ENCODE measurements around the gene MPRIP.

The MPRIP gene

DNA sequence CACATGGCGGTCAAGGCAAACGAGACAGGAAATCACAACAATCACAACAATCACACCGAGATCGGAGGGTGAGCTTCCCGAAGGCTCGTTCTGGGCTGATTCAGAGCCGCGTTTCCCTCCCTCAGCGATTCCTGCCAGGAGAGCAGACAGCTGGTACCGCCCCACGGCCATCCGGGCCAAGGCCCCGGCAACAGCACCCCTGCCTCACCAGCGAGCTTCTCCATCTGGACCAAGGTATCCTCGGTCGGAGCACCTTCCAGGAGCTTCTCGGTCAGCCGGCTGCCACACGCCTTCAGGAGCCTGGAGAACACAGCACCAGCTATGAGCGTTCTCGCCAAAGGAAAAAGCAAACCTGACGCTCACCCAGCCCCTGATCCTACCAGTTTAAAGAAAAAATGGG is 179.1 kb downstream of the MPRIP start:
- DNase-seq, result no peak

DNA sequence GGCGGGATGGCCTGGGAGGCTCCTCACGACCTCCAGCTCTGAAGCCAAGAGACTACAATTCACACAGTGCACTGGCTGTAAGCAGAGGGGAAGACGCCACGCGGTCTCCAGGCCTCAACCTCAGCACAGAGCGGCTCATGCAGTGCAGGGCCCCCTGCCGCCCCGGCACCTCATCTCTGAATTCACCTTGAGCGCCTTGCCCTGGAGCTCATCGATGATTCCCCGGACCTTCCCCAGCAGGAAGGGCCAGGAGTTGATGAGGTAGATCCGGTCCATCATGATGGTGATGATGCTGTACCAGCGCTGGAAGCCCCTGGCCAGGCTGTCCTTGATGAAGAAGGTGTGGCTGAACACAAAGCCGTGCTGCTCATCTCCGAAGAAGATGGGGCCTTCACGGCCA is 181.5 kb downstream of the MPRIP start:
- DNase-seq, result no peak

DNA sequence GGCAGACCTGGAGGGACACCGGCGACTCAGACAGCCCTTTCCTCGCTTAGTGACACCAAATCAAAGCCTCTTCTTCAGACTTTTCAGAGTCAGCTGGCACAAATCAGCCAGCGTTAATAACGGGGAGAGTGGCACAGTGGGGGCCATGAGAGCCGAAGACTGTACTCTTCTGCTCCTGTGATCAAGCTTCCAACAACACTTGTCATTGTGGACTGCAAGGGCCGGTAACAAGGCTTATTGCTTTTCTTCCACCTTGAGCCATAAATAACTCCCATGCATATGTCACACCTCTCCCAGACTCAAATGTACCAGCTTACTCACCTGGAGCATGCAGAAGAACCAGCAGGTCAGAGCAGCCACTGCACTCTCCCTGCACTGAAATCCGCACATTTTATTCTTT is 181.9 kb downstream of the MPRIP start:
- DNase-seq, result no peak

GRCh38 chr17:17225901-17226300 is 183.6 kb downstream of the MPRIP start:
- no peak for DNase-seq

GRCh38 chr17:17226451-17227265 is 184.4 kb downstream of the MPRIP start:
- no peak for DNase-seq

- DNase-seq, result no peak
Observed at GRCh38 chr17:17227608-17228520, 185.6 kb downstream of the MPRIP start.

DNA sequence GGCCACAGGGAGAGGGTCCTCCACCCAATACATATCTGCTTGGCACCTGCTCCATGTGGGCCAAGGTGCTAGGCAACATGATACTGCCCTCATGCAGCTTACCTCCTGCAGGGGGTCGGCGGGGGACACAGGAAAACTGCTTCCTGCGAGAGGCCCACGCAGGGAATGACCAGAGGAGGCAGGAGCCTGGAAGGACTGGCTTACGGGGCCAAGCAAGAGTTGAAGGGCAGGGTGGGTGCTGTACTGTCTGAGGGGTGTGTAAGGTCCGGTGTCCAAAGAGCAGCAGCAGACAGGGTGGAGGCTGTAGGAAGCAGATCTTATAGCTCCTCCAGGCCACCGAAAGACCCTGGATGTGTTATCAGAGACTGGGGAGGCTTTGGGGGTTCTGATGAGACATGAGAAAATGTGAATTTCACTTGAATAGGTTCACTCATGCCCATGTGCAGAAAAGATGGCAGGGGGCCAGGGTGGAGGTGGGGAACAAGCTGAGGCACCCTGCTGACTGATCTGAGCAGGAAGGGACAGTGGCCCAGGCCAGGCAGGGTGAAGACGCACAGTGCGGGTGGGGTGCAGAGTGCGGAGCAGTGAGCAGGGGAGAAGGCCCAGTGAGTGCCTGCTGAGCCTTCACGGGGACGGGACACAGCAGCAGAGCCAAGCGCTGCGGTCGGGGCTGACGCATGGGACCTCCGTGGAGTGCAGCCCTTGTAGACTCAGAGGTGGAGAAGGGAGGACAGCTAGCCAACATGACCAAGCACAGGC is 186.4 kb downstream of the MPRIP start:
- DNase-seq, result no peak

DNA sequence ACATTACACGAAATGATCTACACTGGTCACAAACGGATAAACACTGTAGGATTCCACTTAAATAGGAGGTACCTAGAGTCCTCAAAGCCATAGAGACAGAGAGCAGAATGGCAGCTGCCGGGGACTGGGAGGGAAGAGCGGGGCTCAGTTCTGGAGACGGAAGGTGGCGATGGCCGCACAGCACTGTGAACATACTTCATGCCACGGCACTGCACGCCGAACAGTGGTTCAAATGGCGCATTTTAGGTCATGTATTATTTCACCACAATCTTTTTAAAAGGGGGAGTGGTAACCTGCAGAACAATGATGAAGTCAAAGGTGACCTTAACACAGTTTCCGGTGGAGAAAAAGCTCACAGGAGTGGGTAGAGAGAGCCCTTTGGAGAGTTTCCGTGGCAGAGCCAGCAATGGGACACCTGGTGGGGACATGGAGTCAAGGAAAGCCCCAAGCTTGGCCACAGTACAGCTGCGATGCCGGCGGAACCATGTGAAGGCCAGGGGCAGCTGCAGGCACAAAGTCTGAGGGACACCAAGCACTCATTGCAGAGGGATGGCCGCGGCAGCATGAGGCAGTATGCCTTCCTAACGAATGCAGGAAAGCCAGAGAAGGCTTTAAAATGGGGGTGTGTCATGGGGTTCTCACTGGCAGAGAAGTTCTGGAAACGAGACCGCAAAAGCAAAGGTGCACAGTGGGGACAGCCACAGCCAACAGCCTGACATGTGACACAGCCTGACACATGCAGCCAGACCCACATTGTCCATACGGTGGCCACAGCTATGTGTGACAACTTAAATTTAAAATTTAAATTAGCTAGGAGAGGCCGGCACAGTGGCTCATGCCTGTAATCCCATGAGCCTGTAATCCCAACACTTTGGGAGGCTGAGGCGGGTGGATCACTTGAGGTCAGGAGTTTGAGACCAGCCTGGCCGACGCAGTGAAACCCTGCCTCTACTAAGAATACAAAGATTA is 187.4 kb downstream of the MPRIP start:
- no peak for DNase-seq

- DNase-seq, result no peak
Observed at GRCh38 chr17:17231621-17232302, 189.5 kb downstream of the MPRIP start.

GRCh38 chr17:17232303-17232621 is 190.0 kb downstream of the MPRIP start:
- no peak for DNase-seq

- DNase-seq, result peak; percentile 56
Observed at GRCh38 chr17:17235212-17236174, 193.2 kb downstream of the MPRIP start.

DNA sequence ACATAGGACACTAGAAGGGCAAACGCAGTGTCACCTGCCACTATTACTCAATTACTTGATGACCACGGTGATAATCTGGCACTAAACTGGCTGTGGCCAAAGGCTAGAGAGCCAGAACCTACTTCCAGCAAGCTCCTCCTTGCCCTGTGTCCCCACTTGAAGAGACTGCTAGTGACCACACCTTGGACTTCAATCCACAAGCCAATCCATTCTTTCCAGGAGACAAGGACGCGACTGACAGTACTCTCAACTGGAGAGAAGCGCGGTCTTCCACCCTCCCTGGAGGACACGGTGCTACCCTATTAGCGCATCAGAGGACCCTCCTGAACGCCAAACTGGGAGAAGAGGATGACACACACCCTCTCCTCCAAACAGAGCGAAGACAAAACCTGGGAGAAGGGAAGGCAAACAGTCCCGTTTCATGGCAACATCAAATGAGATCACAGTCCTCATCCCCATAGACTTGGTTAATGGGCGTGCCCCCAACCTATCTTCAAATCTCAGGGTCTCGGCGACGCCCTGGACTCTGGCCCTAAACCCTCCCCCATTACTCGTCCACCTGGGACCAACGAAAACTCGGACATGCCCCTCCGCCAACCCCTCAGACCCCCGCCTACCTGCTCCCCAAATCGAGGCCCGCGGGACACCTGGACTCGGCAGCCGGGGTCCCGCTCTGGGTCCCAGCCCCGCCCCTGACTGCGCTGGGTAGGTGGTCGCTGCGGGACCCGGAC is 194.2 kb downstream of the MPRIP start:
- DNase-seq, result peak; percentile 45

DNA sequence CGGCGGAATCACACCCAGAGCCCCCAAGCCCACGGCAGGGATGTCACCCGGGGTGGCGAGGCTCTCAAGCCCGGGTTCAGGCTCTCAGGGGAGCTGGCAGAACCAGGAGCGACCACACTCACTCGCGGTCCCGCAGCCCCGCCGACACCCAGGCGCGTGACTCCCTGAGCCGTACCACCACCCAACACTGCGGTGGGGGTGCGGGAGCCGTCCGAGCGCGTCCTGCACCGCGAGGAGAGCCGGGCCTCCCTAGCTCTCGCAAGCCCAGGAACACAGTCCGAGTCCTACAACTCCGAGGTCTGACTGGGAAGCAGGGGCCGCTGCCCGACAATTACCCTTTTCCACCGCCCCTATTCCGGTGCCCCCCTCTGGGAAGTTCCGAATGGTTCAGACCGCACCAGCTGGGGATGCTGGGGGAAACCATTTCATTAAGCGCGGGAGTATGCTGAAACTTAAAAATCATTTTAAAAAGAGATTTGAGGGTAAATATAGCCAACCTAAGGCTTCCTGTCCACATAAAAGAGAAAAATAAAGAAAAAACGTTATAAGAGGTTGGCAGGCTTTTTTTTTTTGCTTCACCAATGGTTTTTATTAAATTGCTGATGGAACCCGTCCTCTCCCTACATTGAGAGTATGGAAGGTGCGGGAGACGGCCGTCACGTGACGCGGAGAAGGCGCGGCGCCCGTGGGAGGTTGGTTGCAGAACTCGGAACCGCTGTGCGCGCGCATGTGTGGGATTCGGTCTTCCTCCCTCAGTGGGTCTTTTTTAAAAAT is 195.0 kb downstream of the MPRIP start, which contains the start of gene FLCN:
FLCN (minus strand) TSS at position 143 of the 774 bp plus-strand sequence. CDS start 9,031 bp downstream, outside the sequence.
- DNase-seq, result peak; percentile 86

GRCh38 chr17:17239832-17240231 is 197.6 kb downstream of the MPRIP start:
- DNase-seq, result no peak

DNA sequence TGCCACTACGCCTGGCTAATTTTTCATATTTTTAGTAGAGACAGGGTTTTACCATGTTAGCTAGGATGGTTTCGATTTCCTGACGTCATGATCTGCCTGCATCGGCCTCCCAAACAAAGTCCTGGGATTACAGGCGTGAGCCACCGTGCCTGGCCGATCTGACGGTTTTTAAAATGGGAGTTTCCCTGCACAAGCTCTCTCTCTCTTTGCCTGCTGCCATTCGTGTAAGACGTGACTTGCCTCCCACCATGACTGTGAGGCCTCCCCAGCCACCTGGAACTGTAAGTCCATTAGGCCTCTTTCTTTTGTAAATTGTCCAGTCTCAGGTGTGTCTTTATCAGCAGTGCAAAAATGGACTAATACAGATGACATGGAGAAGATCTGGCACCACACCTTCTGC is 199.4 kb downstream of the MPRIP start:
- no peak for DNase-seq

GRCh38 chr17:17242246-17242645 is 200.0 kb downstream of the MPRIP start:
- no peak for DNase-seq
